ENCODE measurements around the gene CD300LG.
"Not testable (repeated sequence)": the region's sequence is repeated elsewhere in the genome, so short reads cannot be mapped to it uniquely, and the experiment has no call there.

CD300LG gene

GRCh38 chr17:43880420-43880991, 33.5 kb downstream of the CD300LG start:
- no peak for DNase-seq

GRCh38 chr17:43881181-43881580, 34.2 kb downstream of the CD300LG start:
- DNase-seq, result no peak

DNA sequence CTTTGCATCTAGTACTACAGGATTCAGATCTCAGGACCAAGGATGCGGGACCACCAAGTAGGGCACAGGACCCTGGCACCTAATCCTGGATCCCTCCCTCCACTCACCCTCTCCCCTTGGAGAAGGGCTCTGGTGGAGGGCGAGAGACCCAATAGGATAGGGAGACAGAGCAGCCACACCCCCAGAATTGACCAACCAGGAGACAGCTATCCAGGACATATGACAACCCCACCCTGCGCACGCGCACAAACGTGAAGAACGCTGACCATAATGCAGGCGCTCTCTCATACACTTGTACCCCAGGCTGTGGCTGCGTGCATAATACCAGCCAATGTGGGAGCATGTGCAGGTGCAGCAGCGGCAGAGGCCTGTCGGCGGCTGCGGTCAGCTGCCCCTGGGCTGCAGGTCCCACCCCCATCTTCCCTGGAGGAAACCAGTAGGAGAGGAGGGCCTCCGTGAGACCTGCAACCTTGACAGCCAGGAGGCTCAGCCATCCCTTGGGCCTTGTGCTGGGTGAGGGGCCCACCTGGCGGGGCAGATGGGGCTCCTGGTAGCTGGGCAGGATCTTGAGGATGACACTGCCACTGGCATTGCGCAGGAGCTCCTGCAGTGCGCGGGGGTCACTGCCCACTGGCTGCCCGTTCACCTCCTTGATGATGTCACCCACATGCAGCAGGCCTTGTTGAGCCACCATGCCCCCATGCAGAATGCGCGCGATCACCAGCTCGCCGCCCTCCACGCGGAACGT, 35.0 kb downstream of the CD300LG start:
- DNase-seq, result no peak

DNA sequence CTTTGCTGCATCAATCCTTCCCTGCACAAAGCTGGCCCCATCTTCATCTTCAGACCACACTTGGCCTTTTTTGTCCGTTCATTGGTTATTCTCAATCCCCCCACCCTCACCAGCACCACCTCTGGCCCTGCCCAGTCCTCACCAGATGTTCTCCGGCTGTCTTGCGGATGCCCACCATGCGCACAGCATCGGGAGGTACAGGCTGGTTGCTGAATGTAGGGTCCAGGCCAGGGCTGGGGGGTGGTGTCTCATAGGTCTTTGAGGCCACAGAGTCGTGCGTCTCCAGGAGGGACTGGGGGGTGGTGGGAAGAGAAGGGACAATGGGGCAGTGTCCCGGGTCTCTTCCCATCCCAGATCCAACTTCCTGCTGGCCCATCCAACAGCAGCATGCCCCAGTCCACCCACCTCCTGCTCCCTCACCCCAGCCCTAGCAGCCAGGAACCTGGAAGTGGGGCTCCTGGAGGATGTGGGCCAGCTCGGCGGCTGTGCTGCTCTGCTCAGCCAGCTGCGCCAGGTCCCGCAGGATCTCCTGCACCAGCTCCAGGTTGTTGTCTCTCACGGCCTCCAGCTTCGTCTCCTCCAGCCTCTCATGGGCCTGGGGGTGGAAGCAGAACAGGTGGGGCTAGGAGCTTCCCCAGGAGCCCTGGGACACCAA, 35.9 kb downstream of the CD300LG start:
- DNase-seq, result no peak

DNA sequence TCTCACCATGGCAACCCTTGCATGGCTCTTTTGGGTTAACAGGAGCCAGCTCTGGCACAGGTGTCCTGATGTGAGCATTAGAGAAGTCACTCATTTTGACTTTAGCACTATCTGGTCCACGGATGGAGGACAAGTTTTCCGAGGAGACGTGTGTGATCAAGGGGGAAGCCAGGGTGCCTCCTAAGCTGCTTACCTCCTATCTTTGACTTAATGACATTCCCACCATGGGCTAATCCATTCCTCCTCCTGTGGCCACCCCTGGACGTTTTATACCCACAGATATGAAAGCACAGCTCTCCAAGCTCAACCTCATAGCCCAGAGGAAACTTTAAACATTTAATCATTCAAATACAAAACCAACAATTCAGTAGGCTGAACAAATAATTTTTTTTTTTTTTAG, 41.6 kb downstream of the CD300LG start:
- DNase-seq, result no peak

GRCh38 chr17:43890240-43890639, 43.3 kb downstream of the CD300LG start:
- no peak for DNase-seq

- DNase-seq, result no peak
Observed at GRCh38 chr17:43891851-43892646, 45.1 kb downstream of the CD300LG start.

DNA sequence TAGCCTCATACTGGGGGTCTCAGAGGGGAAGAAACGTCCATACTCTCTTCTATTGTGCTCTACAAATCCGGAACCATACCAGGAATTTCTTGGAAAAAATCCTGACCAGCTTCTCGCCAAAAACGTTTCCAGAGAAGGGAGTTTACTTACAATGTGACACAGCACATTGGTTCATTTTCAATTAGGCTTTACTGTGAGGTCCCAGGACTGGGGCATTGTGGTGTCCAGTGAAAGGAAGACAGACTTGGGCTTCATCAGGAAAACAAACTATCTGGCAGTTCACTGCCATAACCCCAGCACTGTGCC, 45.6 kb downstream of the CD300LG start:
- DNase-seq, result no peak

DNA sequence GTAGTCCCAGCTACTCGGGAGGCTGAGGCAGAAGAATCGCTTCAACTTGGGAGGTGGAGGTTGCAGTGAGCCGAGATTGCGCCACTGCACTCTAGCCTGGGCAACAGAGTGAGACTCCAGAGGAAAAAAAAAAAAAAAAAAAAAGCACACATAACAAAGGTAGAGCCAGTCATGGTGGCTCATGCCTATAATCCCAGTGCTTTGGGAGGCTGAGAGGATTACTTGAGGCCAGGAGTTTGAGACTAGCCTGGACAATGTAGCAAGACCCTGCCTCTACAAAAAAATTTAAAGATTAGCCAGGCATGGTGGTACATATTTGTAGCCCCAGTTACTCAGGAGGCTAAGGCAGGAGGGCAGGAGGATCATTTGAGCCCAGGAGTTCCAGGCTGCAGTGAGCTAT, 47.5 kb downstream of the CD300LG start:
- DNase-seq, result not testable (repeated sequence)

- no peak for DNase-seq
Observed at GRCh38 chr17:43897831-43898230, 50.9 kb downstream of the CD300LG start.

- no peak for DNase-seq
Observed at GRCh38 chr17:43898446-43898845, 51.5 kb downstream of the CD300LG start.

DNA sequence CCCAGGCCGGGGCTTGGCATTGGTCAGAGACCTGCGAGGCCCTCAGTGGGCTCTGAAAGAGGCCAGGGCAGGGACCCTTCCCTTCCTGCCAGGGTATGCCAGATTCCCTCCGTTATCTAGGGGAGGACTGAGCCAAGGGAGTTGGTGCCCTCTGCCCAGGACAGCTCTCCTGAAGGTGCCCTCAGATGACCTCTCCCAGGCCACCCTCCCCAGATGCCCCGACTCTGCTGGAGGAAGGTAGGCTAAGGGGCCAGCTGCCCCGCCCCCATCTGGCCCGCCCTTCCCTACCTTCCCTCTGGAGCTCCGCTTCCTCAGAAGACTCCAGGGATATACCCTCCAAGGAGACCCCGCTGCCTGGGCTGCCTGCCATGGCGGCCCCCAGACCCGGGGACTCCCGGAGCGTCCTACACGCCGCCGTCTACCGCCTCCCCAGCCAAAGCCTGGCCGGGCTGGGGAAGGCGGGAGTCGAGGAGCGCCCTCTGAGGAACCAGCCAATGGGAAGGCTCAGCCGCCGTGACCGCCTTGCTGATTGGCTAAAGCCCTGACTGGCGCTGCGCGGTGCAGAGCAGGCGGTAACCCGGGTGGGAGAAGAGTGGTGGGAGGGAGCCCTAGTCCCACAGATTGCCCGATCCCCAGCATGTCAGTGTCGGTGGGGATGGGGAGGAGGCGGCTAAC, 53.3 kb downstream of the CD300LG start:
- peak; percentile 84 for DNase-seq

- DNase-seq, result no peak
Observed at GRCh38 chr17:43900858-43901754, 54.1 kb downstream of the CD300LG start.

DNA sequence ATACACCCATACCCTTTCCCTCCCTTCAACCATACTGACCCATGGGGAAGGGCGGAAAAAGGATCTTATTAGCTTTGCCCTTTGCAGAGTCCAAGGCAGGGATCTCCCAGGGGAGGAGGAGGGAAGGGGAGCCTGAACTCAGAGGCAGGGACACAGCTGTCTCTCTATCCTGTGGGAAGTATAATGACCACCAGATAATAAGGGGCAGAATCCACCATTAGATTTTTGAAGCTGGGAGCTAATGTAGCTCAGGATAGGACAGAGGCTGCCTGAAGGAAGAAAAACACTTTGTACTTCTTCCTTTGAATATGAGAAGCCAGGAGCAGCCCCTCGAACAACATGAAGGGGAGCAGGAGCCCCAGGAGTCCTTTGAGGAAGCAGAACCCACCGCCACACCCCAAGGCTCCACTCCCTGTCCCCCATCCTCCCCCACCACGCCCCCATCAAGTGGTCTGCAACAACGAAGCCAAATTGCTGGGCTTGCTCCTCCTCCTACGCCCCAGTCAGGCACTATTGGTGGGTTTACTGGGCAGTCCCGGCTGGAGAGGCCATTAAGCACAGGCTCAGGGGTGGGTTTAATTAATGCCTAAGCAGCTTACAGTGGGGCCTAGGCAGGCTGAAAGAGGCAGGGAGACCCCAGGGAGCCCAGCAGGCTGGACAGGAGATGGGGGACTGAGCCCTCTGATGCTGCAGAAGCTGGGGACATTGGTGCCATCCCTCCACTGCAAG, 55.0 kb downstream of the CD300LG start:
- DNase-seq, result no peak

GRCh38 chr17:43905400-43905984, 58.5 kb downstream of the CD300LG start:
- no peak for DNase-seq

DNA sequence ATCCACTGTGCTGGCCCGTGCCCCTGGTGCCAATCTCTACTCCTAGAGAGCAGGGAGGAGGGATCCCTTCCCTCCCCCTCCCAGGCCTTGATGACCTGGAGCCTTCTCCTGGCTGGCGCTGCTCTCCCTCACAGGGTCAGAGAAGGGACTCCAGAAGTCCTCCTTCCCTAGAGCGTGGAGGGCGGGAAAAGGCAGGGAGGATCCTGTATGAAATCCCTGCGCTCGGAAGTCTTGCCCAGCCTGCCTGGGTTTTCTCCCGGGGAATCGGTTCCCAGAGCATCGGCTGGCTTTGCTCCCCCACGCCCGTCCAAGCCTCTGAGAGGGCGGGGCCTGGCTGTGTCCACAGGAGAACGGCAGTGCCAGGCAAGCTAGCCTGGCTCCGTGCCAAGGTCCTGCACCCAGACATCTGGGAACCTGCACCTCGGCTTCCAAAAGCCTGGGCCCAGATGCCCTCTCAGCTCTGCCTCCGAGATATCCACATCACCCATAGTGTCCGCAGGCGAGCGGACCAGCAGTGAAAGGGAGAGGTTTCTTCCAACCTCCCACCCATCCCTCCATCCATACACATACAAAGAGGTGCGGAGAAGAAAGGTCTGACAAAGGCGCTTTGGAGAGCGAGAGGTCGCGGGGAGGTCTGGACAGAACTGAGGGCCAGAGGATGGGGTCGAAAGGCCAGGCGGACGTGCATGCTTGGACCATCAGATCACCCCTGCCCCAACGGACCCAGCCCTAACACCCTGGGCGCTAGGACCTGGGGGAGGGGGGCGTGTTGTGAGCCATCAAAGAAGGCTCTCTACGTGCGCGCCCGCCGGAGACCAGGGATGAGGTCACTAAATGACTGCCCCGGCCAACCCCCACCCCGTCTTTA, 59.2 kb downstream of the CD300LG start:
- DNase-seq, result peak; percentile 61

- DNase-seq, result no peak
Observed at GRCh38 chr17:43906951-43907424, 60.0 kb downstream of the CD300LG start.

DNA sequence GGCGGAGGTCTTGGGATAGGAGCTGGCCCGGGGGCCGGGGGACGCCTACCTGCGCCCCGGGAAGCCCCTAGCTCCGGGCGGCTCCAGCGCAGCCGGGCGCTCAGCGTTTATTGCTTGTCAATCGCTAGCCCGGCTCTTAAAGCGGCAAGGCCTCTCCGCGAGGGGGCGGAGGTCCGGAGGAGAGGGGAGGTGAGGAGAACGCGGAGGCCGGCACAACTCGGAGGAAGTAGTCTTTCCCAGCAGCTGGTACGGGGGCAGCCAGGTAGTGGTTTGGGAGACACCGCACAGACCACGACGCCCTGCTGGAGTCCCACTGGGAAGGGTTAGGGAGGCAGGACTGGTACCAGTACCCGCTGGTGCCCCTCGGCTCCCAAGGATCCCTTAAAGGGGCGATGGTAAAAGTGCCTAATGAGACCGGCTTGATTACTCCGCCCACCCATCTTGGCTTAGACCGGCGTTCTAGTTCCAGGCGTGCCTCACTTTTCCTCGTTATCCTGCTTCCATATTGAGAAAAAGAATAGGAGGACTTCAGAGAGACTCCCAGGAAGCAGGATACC, 60.5 kb downstream of the CD300LG start, which contains the start of gene MPP2:
TSS of gene MPP2 (minus strand) at position 112 of the 557 bp plus-strand sequence. CDS start 3,076 bp downstream, outside the sequence.
- DNase-seq, result peak; percentile 61

Measured in NCI-H510A (cell line).